ENCODE data around the gene CACHD1.

The CACHD1 gene

GRCh38 chr1:64474133-64474532, 4.2 kb downstream of the CACHD1 start:
- DNase-seq: no peak

GRCh38 chr1:64474665-64475439, 4.9 kb downstream of the CACHD1 start:
- DNase-seq: no peak

GRCh38 chr1:64476251-64476952, 6.5 kb downstream of the CACHD1 start:
- no peak for DNase-seq

GRCh38 chr1:64478594-64479470, 8.9 kb downstream of the CACHD1 start:
- DNase-seq: no peak

GRCh38 chr1:64479874-64480273, 9.9 kb downstream of the CACHD1 start:
- DNase-seq: no peak

- DNase-seq: no peak
These were observed 11.3 kb downstream of the CACHD1 start for GRCh38 chr1:64480999-64481772.

GRCh38 chr1:64482128-64482527, 12.2 kb downstream of the CACHD1 start:
- DNase-seq: no peak

GRCh38 chr1:64482720-64483119, 12.8 kb downstream of the CACHD1 start:
- no peak for DNase-seq

GRCh38 chr1:64483731-64484414, 13.9 kb downstream of the CACHD1 start:
- no peak for DNase-seq

- no peak for DNase-seq
These were observed 14.7 kb downstream of the CACHD1 start for GRCh38 chr1:64484651-64485050.

GRCh38 chr1:64486193-64486592, 16.3 kb downstream of the CACHD1 start:
- no peak for DNase-seq

- no peak for DNase-seq
These were observed 17.1 kb downstream of the CACHD1 start for GRCh38 chr1:64487061-64487460.

- DNase-seq: no peak
These were observed 18.9 kb downstream of the CACHD1 start for GRCh38 chr1:64488862-64489261.

GRCh38 chr1:64489707-64490106, 19.8 kb downstream of the CACHD1 start:
- DNase-seq: no peak

- DNase-seq: no peak
These were observed 20.4 kb downstream of the CACHD1 start for GRCh38 chr1:64490213-64490818.

GRCh38 chr1:64492424-64492823, 22.5 kb downstream of the CACHD1 start:
- no peak for DNase-seq

- DNase-seq: no peak
These were observed 23.9 kb downstream of the CACHD1 start for GRCh38 chr1:64493831-64494230.

GRCh38 chr1:64494659-64495058, 24.7 kb downstream of the CACHD1 start:
- no peak for DNase-seq

- DNase-seq: no peak
These were observed 25.9 kb downstream of the CACHD1 start for GRCh38 chr1:64495878-64496277.

GRCh38 chr1:64496606-64497005, 26.7 kb downstream of the CACHD1 start:
- no peak for DNase-seq

- no peak for DNase-seq
These were observed 27.4 kb downstream of the CACHD1 start for GRCh38 chr1:64497088-64497883.
